SK-N-MC (cell line): ENCODE data around the gene CTNNA3.

ENCODE experiments used
- EZH2 ChIP-seq: fragments of 200-600 bp; sonication (generic); IDR thresholded peaks from one replicate; pipeline ENCODE4 v1.6.1; 2017; ENCODE audit warnings: antibody characterized with exemption
- FOXP2 ChIP-seq: optimal IDR thresholded peaks from 2 replicates; pipeline ENCODE3; 2011; ENCODE audit warnings: mild to moderate bottlenecking, moderate library complexity; ENCODE audit not compliant: insufficient read depth; ENCODE audit errors: extremely low read length, control extremely low read depth
- POLR2AphosphoS5 ChIP-seq: IDR thresholded peaks from 2 replicates; pipeline ENCODE4 v1.6.1; 2012; ENCODE audit warnings: mild to moderate bottlenecking, low read depth, low read length, borderline replicate concordance

DNA sequence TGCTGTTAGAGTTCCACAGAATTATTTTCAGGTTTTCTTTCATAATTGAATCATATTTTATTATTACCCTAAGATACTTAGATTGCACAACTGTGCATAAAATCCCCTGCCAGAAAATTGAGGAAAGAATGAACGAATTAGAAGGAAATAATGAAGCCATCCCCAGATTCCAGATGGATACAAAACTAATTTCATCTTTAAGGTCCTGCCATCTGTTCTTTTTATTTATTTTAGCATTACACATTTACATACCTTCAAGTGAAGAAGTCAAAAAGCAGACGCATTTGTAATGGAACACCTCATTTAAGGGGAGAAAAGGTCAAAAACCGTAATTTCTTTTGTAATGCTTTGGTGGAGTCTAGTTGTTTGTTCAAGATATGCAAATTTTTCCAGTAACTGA, 847.1 kb downstream of the CTNNA3 start:
- TF ChIP-seq POLR2AphosphoS5 = no peak
- TF ChIP-seq EZH2 = no peak
- no peak for TF ChIP-seq FOXP2
